ENCODE data around the gene HOXD12. TPM values are rescaled to one million over a fixed set of nuclear protein-coding genes. Genes with fewer than 3 reads are reported as not detected.
A peak's percentile ranks its signal among the peaks of the same experiment; 100 is the strongest.

Gene HOXD12
- total RNA-seq, 4 donors from 2014 or later: not detected

GRCh38 chr2:176137252-176137580, 37.6 kb downstream of the HOXD12 start:
- Histone ChIP-seq H3K36me3 (no peaks in the 10 kb centered on the region), H3K4me3 (peak overlapping the region; percentile 49 to 60 (median 53)), H3K27ac (replicated peaks in 1 of 4) (peak overlapping the region; percentile 59 to 75 (median 68)), H3K4me1 (peaks cover 22 to 47% (median 33%) of the 10 kb centered on the region in 4 donors), H3K9me3 (no peaks in the 10 kb centered on the region), H3K27me3 (peaks cover 14 to 98% (median 67%) of the 10 kb centered on the region in 4 donors)
- WGBS: 28% methylated on average over 2 of the region's 2 CpGs
- DNase-seq (ENCODE audit: extremely low spot score): no peak
- TF ChIP-seq EP300 (IDR thresholded peaks at IDR 0.05) (no peak), POLR2AphosphoS5 (IDR thresholded peaks at IDR 0.05) (no peak), POLR2A (IDR thresholded peaks at IDR 0.05; ENCODE audit: low read depth) (no peak), CTCF (IDR thresholded peaks at IDR 0.05) (no peak)
- intact Hi-C loops (cut with DNase I): no loop called here

DNA sequence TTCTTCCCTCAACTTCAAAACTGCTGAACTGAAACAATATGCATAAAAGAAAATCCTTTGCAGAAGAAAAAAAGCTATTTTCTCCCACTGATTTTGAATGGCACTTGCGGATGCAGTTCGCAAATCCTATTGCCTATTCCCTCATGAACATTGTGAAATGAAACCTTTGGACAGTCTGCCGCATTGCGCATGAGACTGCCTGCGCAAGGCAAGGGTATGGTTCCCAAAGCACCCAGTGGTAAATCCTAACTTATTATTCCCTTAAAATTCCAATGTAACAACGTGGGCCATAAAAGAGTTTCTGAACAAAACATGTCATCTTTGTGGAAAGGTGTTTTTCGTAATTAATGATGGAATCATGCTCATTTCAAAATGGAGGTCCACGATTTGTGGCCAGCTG, 38.3 kb downstream of the HOXD12 start:
- intact Hi-C loops (cut with DNase I): no loop called here
- 46% methylated on average over 8 of the region's 8 CpGs for WGBS
- Histone ChIP-seq H3K9me3 (no peaks in the 10 kb centered on the region), H3K27ac (replicated peaks in 1 of 4) (peak overlapping the region in 2 of 4 donors; percentile 22 to 36), H3K27me3 (peaks cover 14 to 98% (median 63%) of the 10 kb centered on the region in 4 donors), H3K36me3 (no peaks in the 10 kb centered on the region), H3K4me3 (peak overlapping the region in 2 of 4 donors; percentile 12 to 51), H3K4me1 (peaks cover 22 to 41% (median 31%) of the 10 kb centered on the region in 4 donors)
- TF ChIP-seq CTCF (IDR thresholded peaks at IDR 0.05) (no peak), POLR2A (IDR thresholded peaks at IDR 0.05; ENCODE audit: low read depth) (no peak), POLR2AphosphoS5 (IDR thresholded peaks at IDR 0.05) (no peak), EP300 (IDR thresholded peaks at IDR 0.05) (no peak)
- DNase-seq (ENCODE audit: extremely low spot score): no peak

GRCh38 chr2:176138526-176138922, 38.9 kb downstream of the HOXD12 start:
- intact Hi-C loops (cut with DNase I): no loop called here
- Histone ChIP-seq H3K4me3 (peak overlapping the region in 2 of 4 donors; percentile 1 to 36), H3K36me3 (no peaks in the 10 kb centered on the region), H3K27me3 (peaks cover 14 to 98% (median 58%) of the 10 kb centered on the region in 4 donors), H3K9me3 (no peaks in the 10 kb centered on the region), H3K27ac (replicated peaks in 1 of 4) (peak overlapping the region; percentile 7 to 47 (median 29)), H3K4me1 (peaks cover 22 to 41% (median 31%) of the 10 kb centered on the region in 4 donors)
- no peak for TF ChIP-seq CTCF (IDR thresholded peaks at IDR 0.05)
- WGBS: 20% methylated on average over 14 of the region's 14 CpGs
- DNase-seq (ENCODE audit: extremely low spot score): no peak

GRCh38 chr2:176138923-176139660, 39.5 kb downstream of the HOXD12 start:
- Histone ChIP-seq H3K4me3 (peak overlapping the region in 2 of 4 donors; percentile 36 to 53), H3K27me3 (peaks cover 14 to 96% (median 55%) of the 10 kb centered on the region in 4 donors), H3K4me1 (peaks cover 22 to 41% (median 31%) of the 10 kb centered on the region in 4 donors), H3K27ac (replicated peaks in 1 of 4) (peak overlapping the region; percentile 7 to 65 (median 29)), H3K9me3 (no peaks in the 10 kb centered on the region), H3K36me3 (no peaks in the 10 kb centered on the region)
- intact Hi-C loops (cut with DNase I): no loop called here
- DNase-seq (ENCODE audit: extremely low spot score): no peak
- TF ChIP-seq CTCF (IDR thresholded peaks at IDR 0.05): no peak
- TF ChIP-seq POLR2AphosphoS5 (IDR thresholded peaks at IDR 0.05): no peak
- 23% methylated on average over 28 of the region's 28 CpGs for WGBS

All from esophagus muscularis mucosa (tissue), 4 donors.